WTC11 (cell line): ENCODE measurements around the gene CHAT. TPM values are rescaled to one million over a fixed set of nuclear protein-coding genes. Genes with fewer than 3 reads are reported as not detected.

Experiments
- ATAC-seq: fragments of 200-7000 bp; cut with Tn5 transposase; 2 replicates; pipeline ENCODE4 v1.10.0; 2021; ENCODE audit warnings: mild to moderate bottlenecking, moderate library complexity
- CTCF ChIA-PET: fragments of 300-600 bp; sonication (Branson Sonifier 250); formaldehyde crosslinking; loops from one replicate; lab custom pipeline; 2021; ENCODE audit warnings: antibody characterized with exemption; lab: Charles Lee
- POLR2A ChIA-PET: fragments of 350-600 bp; sonication (Branson Sonifier 250); formaldehyde crosslinking; loops from one replicate; lab custom pipeline; 2021; ENCODE audit warnings: antibody characterized with exemption; lab: Charles Lee
- DNase-seq: peaks from one replicate; pipeline ENCODE4 v3.0.0; 2021; ENCODE audit warnings: low spot score
- H3K27ac Mint-ChIP-seq: 2 replicates; pipeline ENCODE4 v1.8.0; 2021; ENCODE audit warnings: mixed read lengths
- H3K27me3 Mint-ChIP-seq: 2 replicates; pipeline ENCODE4 v1.8.0; 2021; ENCODE audit warnings: low read depth, mild to moderate bottlenecking, moderate library complexity, mixed read lengths
- H3K36me3 Mint-ChIP-seq: 2 replicates; pipeline ENCODE4 v1.8.0; 2021; ENCODE audit warnings: mixed read lengths
- H3K4me1 Mint-ChIP-seq: 2 replicates; pipeline ENCODE4 v1.8.0; 2022; ENCODE audit warnings: mixed read lengths
- H3K4me3 Mint-ChIP-seq: 2 replicates; pipeline ENCODE4 v1.8.0; 2021; ENCODE audit warnings: mild to moderate bottlenecking, moderate library complexity, mixed read lengths
- H3K9me3 Mint-ChIP-seq: 2 replicates; pipeline ENCODE4 v1.8.0; 2021; ENCODE audit warnings: mixed read lengths
- ESRRA ChIP-seq: sonication (generic); formaldehyde crosslinking; IDR thresholded peaks from 2 replicates; pipeline ENCODE4 v1.8.1; 2022; ENCODE audit warnings: mild to moderate bottlenecking, missing genetic modification reagents, borderline replicate concordance
- ETV6 ChIP-seq: sonication (generic); formaldehyde crosslinking; IDR thresholded peaks from 2 replicates; pipeline ENCODE4 v1.8.1; 2022; ENCODE audit warnings: mild to moderate bottlenecking, missing genetic modification reagents
- FOXK1 ChIP-seq: sonication (generic); formaldehyde crosslinking; IDR thresholded peaks from 2 replicates; pipeline ENCODE4 v1.8.0; 2022; ENCODE audit warnings: mild to moderate bottlenecking, moderate library complexity, missing genetic modification reagents
- GABPB1 ChIP-seq: sonication (generic); formaldehyde crosslinking; IDR thresholded peaks from 2 replicates; pipeline ENCODE4 v1.8.1; 2023; ENCODE audit warnings: mild to moderate bottlenecking, missing genetic modification reagents
- GRHL2 ChIP-seq: fragments of 250-450 bp; sonication (Bioruptor Pico); IDR thresholded peaks from 2 replicates; pipeline ENCODE4 v1.8.0; 2022; ENCODE audit warnings: mild to moderate bottlenecking, moderate library complexity; ENCODE audit not compliant: insufficient replicate concordance, severe bottlenecking
- IRF2 ChIP-seq: sonication (generic); formaldehyde crosslinking; IDR thresholded peaks from 2 replicates; pipeline ENCODE4 v1.8.0; 2022; ENCODE audit warnings: low read depth, missing genetic modification reagents, borderline replicate concordance
- JAZF1 ChIP-seq: fragments of 250-450 bp; sonication (Bioruptor Pico); IDR thresholded peaks from 2 replicates; pipeline ENCODE4 v1.9.0; 2021; ENCODE audit warnings: moderate library complexity, mild to moderate bottlenecking, inconsistent platforms
- MXD4 ChIP-seq: fragments of 250-450 bp; sonication (Bioruptor Pico); IDR thresholded peaks from 2 replicates; pipeline ENCODE4 v1.8.0; 2021; ENCODE audit warnings: mild to moderate bottlenecking, moderate library complexity, borderline replicate concordance
- TEAD1 ChIP-seq: sonication (generic); formaldehyde crosslinking; IDR thresholded peaks from 2 replicates; pipeline ENCODE4 v1.8.0; 2022; ENCODE audit warnings: mild to moderate bottlenecking, missing genetic modification reagents
- ZNF263 ChIP-seq: sonication (generic); formaldehyde crosslinking; IDR thresholded peaks from 2 replicates; pipeline ENCODE4 v1.8.1; 2022; ENCODE audit warnings: low read depth, mild to moderate bottlenecking, moderate library complexity, missing genetic modification reagents
- ZNF317 ChIP-seq: sonication (generic); formaldehyde crosslinking; IDR thresholded peaks from 2 replicates; pipeline ENCODE4 v1.8.1; 2023; ENCODE audit warnings: low read depth, mild to moderate bottlenecking, moderate library complexity, missing genetic modification reagents, borderline replicate concordance
- total RNA-seq: library from RNA; stranded (reverse); gene quantifications from 3 replicates; pipeline ENCODE4 v1.2.3, GENCODE V29; 2021
- TF ChIP-seq, protein P1 (sequence below): fragments of 250-450 bp; sonication (Bioruptor Pico); conservative IDR thresholded peaks from 2 replicates; pipeline ENCODE4 v1.9.0; 2021; ENCODE audit warnings: mild to moderate bottlenecking
- TF ChIP-seq, protein P2 (sequence below): sonication (generic); formaldehyde crosslinking; IDR thresholded peaks from 2 replicates; pipeline ENCODE4 v1.8.1; 2022; ENCODE audit warnings: mild to moderate bottlenecking, missing genetic modification reagents, moderate library complexity, borderline replicate concordance
- TF ChIP-seq, protein P3 (sequence below): fragments of 250-450 bp; sonication (Bioruptor Pico); IDR thresholded peaks from 2 replicates; pipeline ENCODE4 v1.9.0; 2021; ENCODE audit warnings: mild to moderate bottlenecking
- TF ChIP-seq, protein P4 (sequence below): fragments of 200-600 bp; IDR thresholded peaks from 2 replicates; pipeline ENCODE4 v1.8.0; 2022; ENCODE audit warnings: antibody characterized with exemption
- TF ChIP-seq, protein P5 (sequence below): sonication (generic); formaldehyde crosslinking; IDR thresholded peaks from 2 replicates; pipeline ENCODE4 v1.8.0; 2023; ENCODE audit warnings: mild to moderate bottlenecking, missing genetic modification reagents
- TF ChIP-seq, protein P6 (sequence below): fragments of 250-450 bp; sonication (Bioruptor Pico); IDR thresholded peaks from 2 replicates; pipeline ENCODE4 v1.9.0; 2021; ENCODE audit warnings: mild to moderate bottlenecking, borderline replicate concordance

The CHAT gene
- total RNA-seq, 1 experiment from 2014 or later = not detected

DNA sequence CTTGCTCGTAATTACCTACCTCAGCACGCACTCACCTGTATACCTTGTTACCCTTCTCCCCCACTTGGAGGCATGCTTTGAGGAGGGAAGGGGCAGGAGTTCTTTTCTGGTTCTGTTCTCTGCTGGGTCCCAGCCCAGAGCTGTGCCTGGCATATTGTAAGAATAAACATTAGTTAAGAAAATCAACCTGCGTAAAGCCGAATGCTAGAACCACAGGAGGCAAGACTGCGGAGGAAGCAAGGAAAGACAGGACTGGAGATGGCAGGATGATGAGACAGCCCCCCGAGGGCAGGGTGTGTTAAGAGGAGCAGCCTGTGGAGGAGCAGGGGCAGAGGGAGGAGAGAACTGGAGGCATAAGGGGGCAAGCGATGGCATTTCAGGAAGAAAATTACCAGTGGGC lies 75.1 kb downstream of the CHAT start:
- DNase-seq = no peak
- Mint-ChIP-seq H3K36me3 (peaks cover 36% of the 10 kb centered on the region), H3K27me3 (peaks cover 97% of the 10 kb centered on the region), H3K4me3 (peak overlapping the region; percentile 59), H3K27ac (no peak overlapping the region), H3K9me3 (peaks cover 50% of the 10 kb centered on the region), H3K4me1 (peaks cover 56% of the 10 kb centered on the region)
- ATAC-seq = no peak
- ChIA-PET POLR2A (no interaction called here), CTCF (interaction anchor here (1.2 to 1.6 kb wide), 2 partner anchors 43 to 96 kb away, joined by 3 to 5 read pairs; no protein-coding TSS in a partner anchor)
- TF ChIP-seq ZNF317 (CRISPR knock-in tag) (no peak), TEAD1 (CRISPR knock-in tag) (no peak)

DNA sequence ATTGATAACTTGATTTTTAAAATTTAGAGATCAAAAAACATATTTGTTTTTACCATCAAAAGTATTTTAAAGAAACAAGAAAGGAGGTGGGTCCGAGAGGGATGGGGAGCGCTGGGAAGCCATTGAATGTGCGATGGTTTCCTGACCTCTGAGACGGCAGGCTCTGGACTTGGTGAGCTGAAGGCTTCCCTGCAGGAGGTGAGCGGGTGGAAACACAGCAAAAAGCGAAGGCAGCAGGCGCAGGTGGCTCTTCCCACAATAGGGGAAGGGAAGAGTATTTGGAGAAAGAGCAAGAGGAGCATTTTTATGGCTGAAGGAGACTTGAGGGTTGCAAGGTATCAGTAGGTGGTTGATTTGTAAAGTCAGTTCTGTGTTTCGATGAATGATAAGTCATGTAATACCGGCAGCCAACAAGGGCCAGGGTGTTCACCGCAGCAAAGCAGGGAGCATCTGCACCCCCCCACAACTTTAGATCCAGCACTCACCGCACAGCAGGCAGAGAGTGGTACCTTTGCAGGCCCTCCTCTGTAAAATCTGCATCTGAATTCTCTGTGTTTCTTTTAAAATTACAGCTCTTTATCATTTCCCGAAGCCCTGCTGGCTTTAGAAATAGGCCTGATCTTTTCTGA lies 76.2 kb downstream of the CHAT start:
- Mint-ChIP-seq H3K4me1 (peaks cover 56% of the 10 kb centered on the region), H3K27me3 (peaks cover 98% of the 10 kb centered on the region), H3K27ac (peak overlapping the region; percentile 72; the same call in 1 of the 2 replicates), H3K36me3 (peaks cover 36% of the 10 kb centered on the region), H3K4me3 (peak overlapping the region; percentile 59), H3K9me3 (peaks cover 40% of the 10 kb centered on the region)
- peak; percentile 66 for DNase-seq
- ChIA-PET CTCF (interaction anchor here (0.7 to 3.2 kb wide), 9 partner anchors 11 to 96 kb away, joined by 3 to 16 read pairs (median 5); partner anchors contain the start of gene C10orf53), POLR2A (interaction anchor here (0.6 to 1.3 kb wide), 2 partner anchors 11 kb away, joined by 3 read pairs; no protein-coding TSS in a partner anchor)
- ATAC-seq = peak; percentile 76
- TF ChIP-seq, protein P1, sequence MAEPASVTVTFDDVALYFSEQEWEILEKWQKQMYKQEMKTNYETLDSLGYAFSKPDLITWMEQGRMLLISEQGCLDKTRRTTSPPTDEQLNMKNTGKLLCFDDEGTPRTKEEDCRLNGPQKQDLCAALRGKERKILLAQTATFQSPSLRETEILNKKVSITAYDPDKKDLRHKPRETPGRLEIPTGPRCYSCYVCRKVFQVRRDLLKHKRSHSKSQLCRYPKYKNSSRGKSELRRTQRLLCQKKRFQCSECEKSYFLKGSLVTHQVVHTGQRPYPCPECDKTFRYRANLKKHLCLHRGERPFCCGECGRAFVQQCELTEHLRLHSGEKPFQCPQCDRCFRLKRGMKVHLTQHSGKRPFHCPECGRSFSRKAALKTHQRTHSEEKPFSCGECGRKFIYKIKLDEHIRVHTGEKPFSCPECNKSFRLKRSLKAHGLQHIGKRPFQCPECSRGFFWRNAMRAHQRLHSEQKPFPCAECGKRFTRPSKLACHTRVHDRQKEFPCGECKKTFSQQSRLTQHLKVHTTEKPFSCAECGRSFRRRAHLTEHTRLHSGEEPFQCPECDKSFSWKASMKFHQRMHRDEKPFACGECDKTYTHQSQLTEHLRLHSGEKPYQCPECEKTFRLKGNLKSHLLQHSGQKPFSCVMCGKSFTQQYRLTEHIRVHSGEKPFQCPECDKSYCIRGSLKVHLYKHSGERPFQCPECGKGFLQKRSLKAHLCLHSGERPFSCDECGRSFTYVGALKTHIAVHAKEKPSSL (CRISPR knock-in tag) = no peak
- TF ChIP-seq, protein P2, sequence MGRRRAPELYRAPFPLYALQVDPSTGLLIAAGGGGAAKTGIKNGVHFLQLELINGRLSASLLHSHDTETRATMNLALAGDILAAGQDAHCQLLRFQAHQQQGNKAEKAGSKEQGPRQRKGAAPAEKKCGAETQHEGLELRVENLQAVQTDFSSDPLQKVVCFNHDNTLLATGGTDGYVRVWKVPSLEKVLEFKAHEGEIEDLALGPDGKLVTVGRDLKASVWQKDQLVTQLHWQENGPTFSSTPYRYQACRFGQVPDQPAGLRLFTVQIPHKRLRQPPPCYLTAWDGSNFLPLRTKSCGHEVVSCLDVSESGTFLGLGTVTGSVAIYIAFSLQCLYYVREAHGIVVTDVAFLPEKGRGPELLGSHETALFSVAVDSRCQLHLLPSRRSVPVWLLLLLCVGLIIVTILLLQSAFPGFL = no peak
- TF ChIP-seq ZNF263 (CRISPR knock-in tag) (no peak), MXD4 (CRISPR knock-in tag) (no peak), JAZF1 (CRISPR knock-in tag) (no peak), ESRRA (CRISPR knock-in tag) (no peak), GRHL2 (CRISPR knock-in tag) (no peak), GABPB1 (CRISPR knock-in tag) (no peak), FOXK1 (CRISPR knock-in tag) (0 out of 2 replicates have a peak, but pooled peaks have one; percentile 41), IRF2 (CRISPR knock-in tag) (no peak), ETV6 (CRISPR knock-in tag) (no peak)
- TF ChIP-seq, protein P3, sequence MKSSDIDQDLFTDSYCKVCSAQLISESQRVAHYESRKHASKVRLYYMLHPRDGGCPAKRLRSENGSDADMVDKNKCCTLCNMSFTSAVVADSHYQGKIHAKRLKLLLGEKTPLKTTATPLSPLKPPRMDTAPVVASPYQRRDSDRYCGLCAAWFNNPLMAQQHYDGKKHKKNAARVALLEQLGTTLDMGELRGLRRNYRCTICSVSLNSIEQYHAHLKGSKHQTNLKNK = peak; percentile 96
- TF ChIP-seq, protein P4, sequence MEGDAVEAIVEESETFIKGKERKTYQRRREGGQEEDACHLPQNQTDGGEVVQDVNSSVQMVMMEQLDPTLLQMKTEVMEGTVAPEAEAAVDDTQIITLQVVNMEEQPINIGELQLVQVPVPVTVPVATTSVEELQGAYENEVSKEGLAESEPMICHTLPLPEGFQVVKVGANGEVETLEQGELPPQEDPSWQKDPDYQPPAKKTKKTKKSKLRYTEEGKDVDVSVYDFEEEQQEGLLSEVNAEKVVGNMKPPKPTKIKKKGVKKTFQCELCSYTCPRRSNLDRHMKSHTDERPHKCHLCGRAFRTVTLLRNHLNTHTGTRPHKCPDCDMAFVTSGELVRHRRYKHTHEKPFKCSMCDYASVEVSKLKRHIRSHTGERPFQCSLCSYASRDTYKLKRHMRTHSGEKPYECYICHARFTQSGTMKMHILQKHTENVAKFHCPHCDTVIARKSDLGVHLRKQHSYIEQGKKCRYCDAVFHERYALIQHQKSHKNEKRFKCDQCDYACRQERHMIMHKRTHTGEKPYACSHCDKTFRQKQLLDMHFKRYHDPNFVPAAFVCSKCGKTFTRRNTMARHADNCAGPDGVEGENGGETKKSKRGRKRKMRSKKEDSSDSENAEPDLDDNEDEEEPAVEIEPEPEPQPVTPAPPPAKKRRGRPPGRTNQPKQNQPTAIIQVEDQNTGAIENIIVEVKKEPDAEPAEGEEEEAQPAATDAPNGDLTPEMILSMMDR = no peak
- TF ChIP-seq, protein P5, sequence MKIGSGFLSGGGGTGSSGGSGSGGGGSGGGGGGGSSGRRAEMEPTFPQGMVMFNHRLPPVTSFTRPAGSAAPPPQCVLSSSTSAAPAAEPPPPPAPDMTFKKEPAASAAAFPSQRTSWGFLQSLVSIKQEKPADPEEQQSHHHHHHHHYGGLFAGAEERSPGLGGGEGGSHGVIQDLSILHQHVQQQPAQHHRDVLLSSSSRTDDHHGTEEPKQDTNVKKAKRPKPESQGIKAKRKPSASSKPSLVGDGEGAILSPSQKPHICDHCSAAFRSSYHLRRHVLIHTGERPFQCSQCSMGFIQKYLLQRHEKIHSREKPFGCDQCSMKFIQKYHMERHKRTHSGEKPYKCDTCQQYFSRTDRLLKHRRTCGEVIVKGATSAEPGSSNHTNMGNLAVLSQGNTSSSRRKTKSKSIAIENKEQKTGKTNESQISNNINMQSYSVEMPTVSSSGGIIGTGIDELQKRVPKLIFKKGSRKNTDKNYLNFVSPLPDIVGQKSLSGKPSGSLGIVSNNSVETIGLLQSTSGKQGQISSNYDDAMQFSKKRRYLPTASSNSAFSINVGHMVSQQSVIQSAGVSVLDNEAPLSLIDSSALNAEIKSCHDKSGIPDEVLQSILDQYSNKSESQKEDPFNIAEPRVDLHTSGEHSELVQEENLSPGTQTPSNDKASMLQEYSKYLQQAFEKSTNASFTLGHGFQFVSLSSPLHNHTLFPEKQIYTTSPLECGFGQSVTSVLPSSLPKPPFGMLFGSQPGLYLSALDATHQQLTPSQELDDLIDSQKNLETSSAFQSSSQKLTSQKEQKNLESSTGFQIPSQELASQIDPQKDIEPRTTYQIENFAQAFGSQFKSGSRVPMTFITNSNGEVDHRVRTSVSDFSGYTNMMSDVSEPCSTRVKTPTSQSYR (CRISPR knock-in tag) = no peak
- TF ChIP-seq, protein P6, sequence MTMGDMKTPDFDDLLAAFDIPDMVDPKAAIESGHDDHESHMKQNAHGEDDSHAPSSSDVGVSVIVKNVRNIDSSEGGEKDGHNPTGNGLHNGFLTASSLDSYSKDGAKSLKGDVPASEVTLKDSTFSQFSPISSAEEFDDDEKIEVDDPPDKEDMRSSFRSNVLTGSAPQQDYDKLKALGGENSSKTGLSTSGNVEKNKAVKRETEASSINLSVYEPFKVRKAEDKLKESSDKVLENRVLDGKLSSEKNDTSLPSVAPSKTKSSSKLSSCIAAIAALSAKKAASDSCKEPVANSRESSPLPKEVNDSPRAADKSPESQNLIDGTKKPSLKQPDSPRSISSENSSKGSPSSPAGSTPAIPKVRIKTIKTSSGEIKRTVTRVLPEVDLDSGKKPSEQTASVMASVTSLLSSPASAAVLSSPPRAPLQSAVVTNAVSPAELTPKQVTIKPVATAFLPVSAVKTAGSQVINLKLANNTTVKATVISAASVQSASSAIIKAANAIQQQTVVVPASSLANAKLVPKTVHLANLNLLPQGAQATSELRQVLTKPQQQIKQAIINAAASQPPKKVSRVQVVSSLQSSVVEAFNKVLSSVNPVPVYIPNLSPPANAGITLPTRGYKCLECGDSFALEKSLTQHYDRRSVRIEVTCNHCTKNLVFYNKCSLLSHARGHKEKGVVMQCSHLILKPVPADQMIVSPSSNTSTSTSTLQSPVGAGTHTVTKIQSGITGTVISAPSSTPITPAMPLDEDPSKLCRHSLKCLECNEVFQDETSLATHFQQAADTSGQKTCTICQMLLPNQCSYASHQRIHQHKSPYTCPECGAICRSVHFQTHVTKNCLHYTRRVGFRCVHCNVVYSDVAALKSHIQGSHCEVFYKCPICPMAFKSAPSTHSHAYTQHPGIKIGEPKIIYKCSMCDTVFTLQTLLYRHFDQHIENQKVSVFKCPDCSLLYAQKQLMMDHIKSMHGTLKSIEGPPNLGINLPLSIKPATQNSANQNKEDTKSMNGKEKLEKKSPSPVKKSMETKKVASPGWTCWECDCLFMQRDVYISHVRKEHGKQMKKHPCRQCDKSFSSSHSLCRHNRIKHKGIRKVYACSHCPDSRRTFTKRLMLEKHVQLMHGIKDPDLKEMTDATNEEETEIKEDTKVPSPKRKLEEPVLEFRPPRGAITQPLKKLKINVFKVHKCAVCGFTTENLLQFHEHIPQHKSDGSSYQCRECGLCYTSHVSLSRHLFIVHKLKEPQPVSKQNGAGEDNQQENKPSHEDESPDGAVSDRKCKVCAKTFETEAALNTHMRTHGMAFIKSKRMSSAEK (CRISPR knock-in tag) = no peak
